Activated gamma-delta T cell treated with Interleukin-2 at 50 U/mL for 16 hours (primary cell): ENCODE data around the gene SMAD6.

Experiments
- DNase-seq: peaks from one replicate; pipeline ENCODE4 v3.0.0-alpha.2; 2020

Gene SMAD6

DNA sequence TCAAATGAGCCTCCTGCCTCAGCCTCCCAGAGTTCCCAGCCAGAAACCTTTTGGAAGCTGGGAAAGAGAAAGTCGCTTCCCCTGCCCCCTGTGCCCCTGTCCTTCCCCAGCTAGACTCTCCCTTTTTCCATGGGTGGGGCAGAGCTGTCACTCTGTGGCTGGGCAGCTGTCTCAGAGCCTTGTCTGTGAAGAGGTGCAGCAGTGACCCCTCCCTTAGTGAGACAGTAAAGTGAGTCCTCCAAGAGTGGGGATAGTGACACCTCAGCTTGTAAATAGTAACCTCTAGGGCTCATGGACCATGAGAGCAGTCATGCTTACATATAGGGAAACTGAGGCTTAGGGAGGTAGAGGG, 76.3 kb downstream of the SMAD6 start:
- DNase-seq: no peak

- no peak for DNase-seq
These were observed 76.7 kb downstream of the SMAD6 start for GRCh38 chr15:66778716-66779115.

- no peak for DNase-seq
These were observed 77.4 kb downstream of the SMAD6 start for GRCh38 chr15:66779331-66780009.

DNA sequence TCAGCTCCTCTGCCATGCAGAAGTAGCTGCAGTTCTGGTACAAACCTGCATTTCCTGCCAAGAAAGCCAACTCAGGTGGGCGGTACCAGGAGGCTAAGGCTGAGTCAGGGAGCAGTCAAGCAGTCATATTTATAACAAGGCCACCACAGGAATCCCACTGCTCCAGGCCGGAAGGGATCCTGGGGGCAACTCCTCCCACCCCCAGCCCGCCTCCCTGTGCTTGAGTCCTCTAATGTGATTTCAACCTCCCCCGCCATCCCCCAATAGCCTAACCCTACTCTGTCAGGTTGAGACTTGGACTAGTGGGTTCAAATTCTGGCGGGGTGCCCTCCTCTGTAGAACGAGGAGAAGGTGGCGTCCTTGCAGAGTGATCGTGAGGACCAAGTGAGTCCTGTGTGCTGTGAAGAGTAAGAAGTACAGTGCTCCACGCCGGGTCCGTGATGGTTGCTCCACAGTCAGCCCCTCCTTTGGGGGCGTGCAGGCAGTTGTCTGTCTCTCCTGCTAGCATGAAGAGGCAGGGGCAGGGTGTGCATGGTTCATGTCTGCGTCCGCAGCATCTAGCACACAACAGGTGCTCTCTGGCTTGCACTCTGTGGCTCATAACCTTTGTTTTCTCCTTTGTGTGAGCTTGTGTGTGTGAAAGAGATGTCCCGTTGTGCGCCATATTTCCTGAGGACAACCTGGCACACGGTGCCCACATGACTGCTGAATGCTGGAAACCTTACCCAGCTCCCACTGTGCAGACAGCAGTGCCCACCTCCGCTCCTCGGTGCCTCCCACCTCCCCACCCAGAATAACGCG, 78.3 kb downstream of the SMAD6 start:
- no peak for DNase-seq

GRCh38 chr15:66780973-66781718, 79.1 kb downstream of the SMAD6 start:
- no peak for DNase-seq

DNA sequence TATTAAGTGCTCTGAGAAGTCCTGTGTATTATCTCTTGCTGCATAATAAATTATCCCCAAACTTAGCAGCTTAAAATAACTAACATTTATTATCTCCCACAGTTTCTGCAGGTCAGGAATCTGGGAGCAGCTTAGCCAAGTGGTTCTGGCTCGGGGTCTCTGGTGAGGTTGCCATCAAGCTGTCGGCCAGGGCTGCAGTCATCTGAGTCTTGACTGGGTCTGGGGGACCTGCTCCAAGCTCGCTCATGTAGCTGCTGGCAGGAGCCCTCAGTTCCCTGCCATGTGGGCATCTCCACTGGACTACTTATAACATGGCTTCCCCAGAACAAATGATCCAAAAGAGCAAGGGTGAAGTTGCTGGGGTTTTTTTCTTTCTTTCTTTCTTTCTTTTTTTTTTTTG, 80.7 kb downstream of the SMAD6 start:
- DNase-seq: no peak

DNA sequence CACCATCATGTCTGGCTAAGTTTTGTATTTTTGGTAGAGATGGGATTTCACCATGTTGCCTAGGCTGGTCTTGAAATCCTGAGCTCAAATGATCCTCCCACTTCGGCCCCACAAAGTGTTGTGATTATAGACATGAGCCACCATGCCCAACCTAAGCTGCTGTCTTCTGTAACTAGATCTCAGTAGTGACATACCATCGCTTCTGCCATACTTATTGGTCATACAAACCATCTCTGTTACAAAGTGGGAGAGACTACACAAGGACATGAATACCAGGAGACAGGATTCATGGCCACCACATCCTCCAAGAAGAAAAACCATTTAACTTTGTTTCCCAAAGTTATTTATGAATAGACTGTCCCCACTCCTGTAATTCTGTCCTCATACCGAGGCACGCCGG, 81.3 kb downstream of the SMAD6 start:
- DNase-seq: no peak

- no peak for DNase-seq
These were observed 81.7 kb downstream of the SMAD6 start for GRCh38 chr15:66783725-66784124.

GRCh38 chr15:66784174-66784573, 82.1 kb downstream of the SMAD6 start:
- DNase-seq: no peak

- no peak for DNase-seq
These were observed 83.6 kb downstream of the SMAD6 start for GRCh38 chr15:66785637-66786036.

GRCh38 chr15:66786222-66786621, 84.2 kb downstream of the SMAD6 start:
- DNase-seq: no peak

GRCh38 chr15:66786708-66787488, 84.9 kb downstream of the SMAD6 start:
- DNase-seq: no peak

DNA sequence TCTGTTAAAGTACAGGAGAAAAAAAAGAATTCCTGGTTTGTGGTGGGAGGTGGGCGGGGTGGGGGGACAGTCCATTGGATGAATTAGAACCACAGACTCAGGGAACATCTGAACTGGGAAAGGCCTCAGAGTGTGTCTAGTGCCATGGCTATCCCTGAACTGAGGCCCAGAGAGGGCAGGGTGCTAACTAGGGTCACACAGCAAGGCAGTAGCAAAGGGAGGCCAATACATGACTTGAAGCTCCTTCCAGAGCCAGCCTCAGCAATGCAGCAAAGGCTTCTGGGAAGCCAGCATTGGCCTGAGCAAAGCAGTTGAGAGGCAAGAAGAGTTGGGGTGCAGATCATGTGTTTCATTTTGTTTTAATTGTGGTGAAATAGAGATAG, 85.4 kb downstream of the SMAD6 start:
- no peak for DNase-seq

- DNase-seq: no peak
These were observed 86.0 kb downstream of the SMAD6 start for GRCh38 chr15:66788024-66788423.

DNA sequence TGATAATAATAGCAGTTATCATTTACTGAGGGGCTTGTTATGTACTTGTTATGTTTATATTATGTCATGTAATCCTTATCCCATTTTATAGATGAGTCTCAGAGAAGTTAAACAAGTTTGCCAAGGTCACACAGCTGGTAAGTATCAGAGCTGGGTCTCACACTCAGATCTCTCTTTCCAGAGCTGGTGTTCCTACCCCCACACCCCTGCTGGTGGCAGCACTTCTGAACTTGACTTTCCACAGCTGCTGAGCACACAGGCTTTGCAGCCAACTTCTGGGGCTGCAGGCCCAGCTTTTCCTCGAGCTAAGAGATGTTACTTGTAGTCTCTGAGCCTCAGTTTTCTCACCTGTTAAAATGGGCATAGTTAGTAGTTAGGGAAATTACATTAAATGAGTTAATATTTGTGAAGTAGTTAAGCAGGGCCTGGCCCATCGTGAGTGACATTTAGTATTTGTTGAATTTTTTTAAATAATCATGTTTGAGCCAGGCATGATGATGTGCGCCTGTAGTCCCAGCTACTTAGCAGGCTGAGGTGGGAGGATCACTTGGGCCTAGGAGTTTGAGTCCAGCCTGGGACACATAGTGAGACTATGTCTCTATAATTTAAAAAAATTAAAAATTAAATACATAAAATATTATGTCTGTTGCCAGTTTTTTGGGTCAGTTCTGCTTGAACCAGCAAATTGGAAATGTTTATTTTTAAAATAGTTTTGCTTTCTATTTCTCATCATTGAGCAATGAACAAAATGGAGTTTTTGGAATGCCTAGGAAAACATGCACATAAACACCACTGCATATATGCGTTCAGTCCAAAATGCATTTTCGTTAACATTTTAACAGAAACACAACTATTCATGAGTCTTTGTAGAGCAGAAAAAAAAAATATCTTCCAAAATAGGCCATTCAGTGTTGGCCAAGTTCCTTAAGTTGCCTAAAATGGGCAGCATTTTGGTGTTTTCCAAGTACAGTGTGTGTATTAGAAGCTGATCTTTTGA, 87.3 kb downstream of the SMAD6 start:
- no peak for DNase-seq

GRCh38 chr15:66795851-66796250, 93.8 kb downstream of the SMAD6 start:
- DNase-seq: no peak

DNA sequence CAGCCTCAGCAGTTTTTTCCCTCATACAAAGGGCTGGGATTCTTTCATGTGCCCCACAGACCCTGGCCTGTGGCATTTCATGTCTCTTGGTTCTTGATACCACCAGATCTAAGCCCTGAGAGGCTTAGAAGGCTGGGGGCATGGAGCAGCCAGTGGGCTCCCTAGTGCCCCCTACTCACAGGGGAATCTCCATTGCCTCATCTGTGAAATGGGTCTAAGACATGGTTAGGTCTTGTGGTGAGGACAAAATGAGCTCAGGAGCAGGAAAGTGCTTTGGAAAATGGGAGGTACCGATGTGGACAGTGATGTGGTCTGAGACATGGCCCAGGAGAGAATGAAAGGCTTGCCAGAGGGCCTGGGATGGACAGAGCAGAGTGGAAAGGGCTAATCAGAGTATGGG, 94.3 kb downstream of the SMAD6 start:
- no peak for DNase-seq

DNA sequence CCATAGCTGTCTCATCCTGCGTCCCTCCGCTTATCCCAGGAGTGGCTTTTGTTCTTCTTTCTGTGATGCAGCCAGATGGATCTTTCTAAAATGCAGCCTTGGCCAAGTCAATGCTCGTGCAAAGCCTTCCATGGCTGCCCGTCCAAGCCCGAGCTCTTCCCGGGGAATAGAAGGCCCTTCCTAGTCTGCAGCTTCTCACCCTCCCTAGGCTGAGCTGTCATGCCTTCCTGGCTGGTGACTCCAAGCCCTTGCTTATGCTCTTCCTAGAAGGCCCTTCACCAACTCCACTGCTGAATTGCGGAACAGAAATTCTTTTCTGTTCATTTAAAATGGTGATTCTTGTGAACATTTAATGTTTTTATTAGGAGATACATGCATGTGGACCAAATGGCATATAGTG, 95.9 kb downstream of the SMAD6 start:
- no peak for DNase-seq

- no peak for DNase-seq
These were observed 96.5 kb downstream of the SMAD6 start for GRCh38 chr15:66798426-66799061.

GRCh38 chr15:66799242-66799641, 97.2 kb downstream of the SMAD6 start:
- DNase-seq: no peak

GRCh38 chr15:66800584-66801235, 98.7 kb downstream of the SMAD6 start:
- DNase-seq: no peak
